GM23338 (cell line): Measurements from ENCODE around the gene RPUSD3. TPM values are rescaled to one million over a fixed set of nuclear protein-coding genes. Genes with fewer than 3 reads are reported as not detected.

Experiments used
- ATAC-seq: fragments of 200-7000 bp; cut with Tn5 transposase; 3 replicates; pipeline ENCODE4 v1.9.1; 2020
- DNase-seq: peaks from one replicate; pipeline ENCODE4 v3.0.0-alpha.2; 2015; ENCODE audit warnings: low spot score
- H2AFZ ChIP-seq: fragments of 200-600 bp; sonication (generic); 2 replicates; pipeline ENCODE4 v1.8.0; 2016; ENCODE audit warnings: antibody characterized with exemption, mild to moderate bottlenecking, moderate library complexity
- H3F3A ChIP-seq: fragments of 200-600 bp; sonication (generic); replicated peaks from 2 replicates; pipeline ENCODE4 v1.8.0; 2017; ENCODE audit warnings: antibody characterized with exemption, mixed run types, low read depth
- H3K27ac ChIP-seq: fragments of 200-600 bp; sonication (generic); 2 replicates; pipeline ENCODE4 v1.6.1; 2016; ENCODE audit warnings: low read depth
- H3K27me3 ChIP-seq: fragments of 200-600 bp; sonication (generic); 2 replicates; pipeline ENCODE4 v1.8.0; 2016; ENCODE audit warnings: mild to moderate bottlenecking, mixed run types, moderate library complexity; ENCODE audit not compliant: insufficient read depth
- H3K36me3 ChIP-seq: fragments of 200-600 bp; sonication (generic); 2 replicates; pipeline ENCODE4 v1.8.0; 2016; ENCODE audit warnings: mild to moderate bottlenecking; ENCODE audit not compliant: insufficient read depth
- H3K4me1 ChIP-seq: fragments of 200-600 bp; sonication (generic); 2 replicates; pipeline ENCODE4 v1.8.0; 2016; ENCODE audit warnings: mild to moderate bottlenecking, moderate library complexity; ENCODE audit not compliant: insufficient read depth
- H3K4me2 ChIP-seq: fragments of 200-600 bp; sonication (generic); 2 replicates; pipeline ENCODE4 v1.7.1; 2017; ENCODE audit warnings: mixed run types
- H3K4me3 ChIP-seq: fragments of 200-600 bp; sonication (generic); 2 replicates; pipeline ENCODE4 v1.6.1; 2016; ENCODE audit warnings: mixed run types
- H3K79me2 ChIP-seq: fragments of 200-600 bp; sonication (generic); replicated peaks from 2 replicates; pipeline ENCODE4 v1.8.0; 2017; ENCODE audit warnings: mild to moderate bottlenecking; ENCODE audit not compliant: insufficient read depth
- H3K9me2 ChIP-seq: fragments of 200-600 bp; sonication (generic); 2 replicates; pipeline ENCODE4 v1.8.0; 2017; ENCODE audit not compliant: insufficient read depth
- H4K20me1 ChIP-seq: fragments of 200-600 bp; sonication (generic); replicated peaks from 2 replicates; pipeline ENCODE4 v1.8.0; 2017; ENCODE audit warnings: mild to moderate bottlenecking; ENCODE audit not compliant: insufficient read depth
- H3K27ac Mint-ChIP-seq: 2 replicates; pipeline ENCODE4 v1.8.0; 2020; ENCODE audit warnings: inconsistent platforms, mild to moderate bottlenecking, moderate library complexity, mixed read lengths
- H3K27me3 Mint-ChIP-seq: 3 replicates; pipeline ENCODE4 v1.8.0; 2022; ENCODE audit warnings: low read depth, mild to moderate bottlenecking, moderate library complexity, mixed read lengths, inconsistent platforms; ENCODE audit not compliant: insufficient read depth, poor library complexity
- H3K36me3 Mint-ChIP-seq: 3 replicates; pipeline ENCODE4 v1.8.0; 2021; ENCODE audit warnings: low read depth, mild to moderate bottlenecking, inconsistent platforms, moderate library complexity, mixed read lengths
- H3K4me1 Mint-ChIP-seq: 3 replicates; pipeline ENCODE4 v1.8.0; 2020; ENCODE audit warnings: mild to moderate bottlenecking, inconsistent platforms, mixed read lengths
- H3K4me3 Mint-ChIP-seq: 3 replicates; pipeline ENCODE4 v1.8.0; 2021; ENCODE audit warnings: moderate library complexity, mild to moderate bottlenecking, inconsistent platforms, mixed read lengths
- H3K9me3 Mint-ChIP-seq: 3 replicates; pipeline ENCODE4 v1.8.0; 2020; ENCODE audit warnings: moderate library complexity, mild to moderate bottlenecking, inconsistent platforms, mixed read lengths
- CREB1 ChIP-seq: fragments of 250-450 bp; sonication (Bioruptor Pico); IDR thresholded peaks from 2 replicates; pipeline ENCODE4 v1.5.0; 2020; ENCODE audit warnings: low read depth, mild to moderate bottlenecking, moderate library complexity
- POLR2AphosphoS5 ChIP-seq: IDR thresholded peaks from 2 replicates; pipeline ENCODE4 v1.6.1; 2016; ENCODE audit warnings: antibody characterized with exemption, low read depth
- long read RNA-seq: library from polyadenylated mRNA; unstranded; transcript quantifications from one replicate; pipeline ENCODE4 v2.0.0, GENCODE V29; 2020; ENCODE audit not compliant: unreplicated experiment
- polyA plus RNA-seq: library from polyadenylated mRNA; unstranded; fragments of >200 nt; fragmentation: Nextera tagmentation; extraction: Ambion mirVana; gene quantifications from 2 replicates; pipeline ENCODE4 v1.2.1, GENCODE V29; 2016
- total RNA-seq: library from RNA; depleted of rRNA; stranded (reverse); fragments of >200 nt; shearing (Covaris generic); gene quantifications from 2 replicates; pipeline ENCODE4 v1.2.3, GENCODE V29; 2014; rRNA removed
- TF ChIP-seq, protein P1 (sequence below): fragments of 250-450 bp; sonication (Bioruptor Pico); IDR thresholded peaks from 2 replicates; pipeline ENCODE4 v1.5.0; 2020; ENCODE audit warnings: mild to moderate bottlenecking, moderate library complexity

RPUSD3 gene, protein sequence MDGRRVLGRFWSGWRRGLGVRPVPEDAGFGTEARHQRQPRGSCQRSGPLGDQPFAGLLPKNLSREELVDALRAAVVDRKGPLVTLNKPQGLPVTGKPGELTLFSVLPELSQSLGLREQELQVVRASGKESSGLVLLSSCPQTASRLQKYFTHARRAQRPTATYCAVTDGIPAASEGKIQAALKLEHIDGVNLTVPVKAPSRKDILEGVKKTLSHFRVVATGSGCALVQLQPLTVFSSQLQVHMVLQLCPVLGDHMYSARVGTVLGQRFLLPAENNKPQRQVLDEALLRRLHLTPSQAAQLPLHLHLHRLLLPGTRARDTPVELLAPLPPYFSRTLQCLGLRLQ
- total RNA-seq (73.4 and 82.8 TPM in 2 replicates), polyA plus RNA-seq (59.6 and 64.3 TPM in 2 replicates)
- long read RNA-seq, transcript RPUSD3-201 (9 exons, 1,225 nt) = major isoform, 116 of 149 reads
- long read RNA-seq, transcript RPUSD3-216 (4 exons, 2,491 nt) = minor isoform, 7 of 149 reads
- long read RNA-seq, partial matches to known transcripts = 2 of 149 reads
- long read RNA-seq, other reads (novel, unspliced or antisense) = 21 of 149 reads

- Histone ChIP-seq H3K4me2 (peak within 1 kb of the TSS; percentile 93), H3K4me3 (peak within 1 kb of the TSS; percentile 80), H3K4me1 (peaks cover 10% of the 10 kb centered on the region; the same call in 1 of the 2 replicates), H2AFZ (peak within 1 kb of the TSS; percentile 93), H3K9me2 (no peaks in the 10 kb centered on the region), H3K79me2 (peaks cover 6% of the 10 kb centered on the region), H4K20me1 (peaks cover 6% of the 10 kb centered on the region; the same call in 1 of the 2 replicates), H3K27me3 (no peaks in the 10 kb centered on the region), H3K27ac (peak within 1 kb of the TSS; percentile 86), H3F3A (peaks cover 16% of the 10 kb centered on the region; the same call in 1 of the 2 replicates), H3K36me3 (0 out of 2 replicates have a peak, but pooled peaks cover 4% of the 10 kb centered on the region)
- ATAC-seq (peak; percentile 96), DNase-seq (peak; percentile 98)
- Mint-ChIP-seq H3K27me3 (peaks cover 15% of the 10 kb centered on the region), H3K27ac (peak within 1 kb of the TSS; percentile 94), H3K36me3 (peaks cover 32% of the 10 kb centered on the region), H3K9me3 (no peaks in the 10 kb centered on the region; the same call in 2 of the 3 replicates), H3K4me3 (peak within 1 kb of the TSS; percentile 97), H3K4me1 (peaks cover 4% of the 10 kb centered on the region)
- TF ChIP-seq, protein P1, sequence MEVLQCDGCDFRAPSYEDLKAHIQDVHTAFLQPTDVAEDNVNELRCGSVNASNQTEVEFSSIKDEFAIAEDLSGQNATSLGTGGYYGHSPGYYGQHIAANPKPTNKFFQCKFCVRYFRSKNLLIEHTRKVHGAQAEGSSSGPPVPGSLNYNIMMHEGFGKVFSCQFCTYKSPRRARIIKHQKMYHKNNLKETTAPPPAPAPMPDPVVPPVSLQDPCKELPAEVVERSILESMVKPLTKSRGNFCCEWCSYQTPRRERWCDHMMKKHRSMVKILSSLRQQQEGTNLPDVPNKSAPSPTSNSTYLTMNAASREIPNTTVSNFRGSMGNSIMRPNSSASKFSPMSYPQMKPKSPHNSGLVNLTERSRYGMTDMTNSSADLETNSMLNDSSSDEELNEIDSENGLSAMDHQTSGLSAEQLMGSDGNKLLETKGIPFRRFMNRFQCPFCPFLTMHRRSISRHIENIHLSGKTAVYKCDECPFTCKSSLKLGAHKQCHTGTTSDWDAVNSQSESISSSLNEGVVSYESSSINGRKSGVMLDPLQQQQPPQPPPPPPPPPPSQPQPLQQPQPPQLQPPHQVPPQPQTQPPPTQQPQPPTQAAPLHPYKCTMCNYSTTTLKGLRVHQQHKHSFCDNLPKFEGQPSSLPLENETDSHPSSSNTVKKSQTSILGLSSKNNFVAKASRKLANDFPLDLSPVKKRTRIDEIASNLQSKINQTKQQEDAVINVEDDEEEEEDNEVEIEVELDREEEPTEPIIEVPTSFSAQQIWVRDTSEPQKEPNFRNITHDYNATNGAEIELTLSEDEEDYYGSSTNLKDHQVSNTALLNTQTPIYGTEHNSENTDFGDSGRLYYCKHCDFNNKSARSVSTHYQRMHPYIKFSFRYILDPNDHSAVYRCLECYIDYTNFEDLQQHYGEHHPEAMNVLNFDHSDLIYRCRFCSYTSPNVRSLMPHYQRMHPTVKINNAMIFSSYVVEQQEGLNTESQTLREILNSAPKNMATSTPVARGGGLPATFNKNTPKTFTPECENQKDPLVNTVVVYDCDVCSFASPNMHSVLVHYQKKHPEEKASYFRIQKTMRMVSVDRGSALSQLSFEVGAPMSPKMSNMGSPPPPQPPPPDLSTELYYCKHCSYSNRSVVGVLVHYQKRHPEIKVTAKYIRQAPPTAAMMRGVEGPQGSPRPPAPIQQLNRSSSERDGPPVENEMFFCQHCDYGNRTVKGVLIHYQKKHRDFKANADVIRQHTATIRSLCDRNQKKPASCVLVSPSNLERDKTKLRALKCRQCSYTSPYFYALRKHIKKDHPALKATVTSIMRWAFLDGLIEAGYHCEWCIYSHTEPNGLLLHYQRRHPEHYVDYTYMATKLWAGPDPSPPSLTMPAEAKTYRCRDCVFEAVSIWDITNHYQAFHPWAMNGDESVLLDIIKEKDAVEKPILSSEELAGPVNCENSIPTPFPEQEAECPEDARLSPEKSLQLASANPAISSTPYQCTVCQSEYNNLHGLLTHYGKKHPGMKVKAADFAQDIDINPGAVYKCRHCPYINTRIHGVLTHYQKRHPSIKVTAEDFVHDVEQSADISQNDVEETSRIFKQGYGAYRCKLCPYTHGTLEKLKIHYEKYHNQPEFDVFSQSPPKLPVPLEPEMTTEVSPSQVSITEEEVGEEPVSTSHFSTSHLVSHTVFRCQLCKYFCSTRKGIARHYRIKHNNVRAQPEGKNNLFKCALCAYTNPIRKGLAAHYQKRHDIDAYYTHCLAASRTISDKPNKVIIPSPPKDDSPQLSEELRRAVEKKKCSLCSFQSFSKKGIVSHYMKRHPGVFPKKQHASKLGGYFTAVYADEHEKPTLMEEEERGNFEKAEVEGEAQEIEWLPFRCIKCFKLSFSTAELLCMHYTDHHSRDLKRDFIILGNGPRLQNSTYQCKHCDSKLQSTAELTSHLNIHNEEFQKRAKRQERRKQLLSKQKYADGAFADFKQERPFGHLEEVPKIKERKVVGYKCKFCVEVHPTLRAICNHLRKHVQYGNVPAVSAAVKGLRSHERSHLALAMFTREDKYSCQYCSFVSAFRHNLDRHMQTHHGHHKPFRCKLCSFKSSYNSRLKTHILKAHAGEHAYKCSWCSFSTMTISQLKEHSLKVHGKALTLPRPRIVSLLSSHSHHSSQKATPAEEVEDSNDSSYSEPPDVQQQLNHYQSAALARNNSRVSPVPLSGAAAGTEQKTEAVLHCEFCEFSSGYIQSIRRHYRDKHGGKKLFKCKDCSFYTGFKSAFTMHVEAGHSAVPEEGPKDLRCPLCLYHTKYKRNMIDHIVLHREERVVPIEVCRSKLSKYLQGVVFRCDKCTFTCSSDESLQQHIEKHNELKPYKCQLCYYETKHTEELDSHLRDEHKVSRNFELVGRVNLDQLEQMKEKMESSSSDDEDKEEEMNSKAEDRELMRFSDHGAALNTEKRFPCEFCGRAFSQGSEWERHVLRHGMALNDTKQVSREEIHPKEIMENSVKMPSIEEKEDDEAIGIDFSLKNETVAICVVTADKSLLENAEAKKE (CRISPR knock-in tag) = no peak
- peak; percentile 94 for TF ChIP-seq POLR2AphosphoS5
- TF ChIP-seq CREB1 (CRISPR knock-in tag) = peak; percentile 53; the same call in 1 of the 2 replicates
Observed at GRCh38 chr3:9843715-9844438, at the start of gene RPUSD3. Gene RPUSD3, minus strand, starts transcription at chr3:9844008. Its CDS starts 18 bp downstream, at chr3:9843990.
